Stimulated activated CD4-positive, alpha-beta T cell treated with anti-CD3 and anti-CD28 coated beads, Interleukin-4, amount 100 ng/mL, for 4 hours (primary cell): ENCODE measurements around the gene LURAP1L.
"Not testable (repeated sequence)": the region's sequence is repeated elsewhere in the genome, so short reads cannot be mapped to it uniquely, and the experiment has no call there.

Experiments used
- DNase-seq, 2 experiments: peaks; one replicate each; pipeline ENCODE4 v3.0.0-alpha.2; 2020

The LURAP1L gene

GRCh38 chr9:12862611-12863410 is 88.0 kb downstream of the LURAP1L start:
- DNase-seq: no peak

DNA sequence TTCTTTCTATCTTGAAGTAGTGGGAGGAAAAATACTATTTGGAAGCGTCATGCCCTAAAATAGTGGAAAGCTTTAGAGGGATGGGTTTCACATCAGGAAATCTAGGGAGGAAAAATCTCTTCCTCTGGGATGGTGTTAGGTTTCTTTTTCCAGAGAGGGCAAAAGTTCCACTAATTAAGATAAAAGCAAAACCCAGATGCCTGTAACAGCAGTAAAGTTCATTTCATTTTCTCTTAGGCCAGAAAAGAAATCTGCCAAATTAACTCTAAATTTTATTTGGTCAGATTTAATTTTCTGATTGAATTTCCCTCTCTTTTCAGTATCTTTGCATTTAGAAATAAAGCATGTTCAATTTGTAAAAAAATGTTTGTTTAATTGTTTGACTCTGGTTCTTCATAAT is 88.8 kb downstream of the LURAP1L start:
- DNase-seq: no peak

- not testable (repeated sequence) for DNase-seq
Observed at GRCh38 chr9:12865380-12865779, 90.6 kb downstream of the LURAP1L start.
